Measurements from ENCODE around the gene PITX3. TPM values are rescaled to one million over a fixed set of nuclear protein-coding genes. Genes with fewer than 3 reads are reported as not detected.

PITX3 gene
- total and polyA plus RNA-seq, 2 experiments from 2014 or later, result 0.34 TPM; not detected in 1

GRCh38 chr10:102247734-102248133 lies 6.4 kb upstream of the PITX3 start (continued):
- TF ChIP-seq REST (IDR thresholded peaks at IDR 0.05; ENCODE audit: unreplicated experiment) (no peak), JUNB (IDR thresholded peaks at IDR 0.05; ENCODE audit: unreplicated experiment) (no peak), ZNF462 (CRISPR knock-in tag; IDR thresholded peaks at IDR 0.05) (no peak), ZNF114 (CRISPR knock-in tag; IDR thresholded peaks at IDR 0.05) (no peak)

DNA sequence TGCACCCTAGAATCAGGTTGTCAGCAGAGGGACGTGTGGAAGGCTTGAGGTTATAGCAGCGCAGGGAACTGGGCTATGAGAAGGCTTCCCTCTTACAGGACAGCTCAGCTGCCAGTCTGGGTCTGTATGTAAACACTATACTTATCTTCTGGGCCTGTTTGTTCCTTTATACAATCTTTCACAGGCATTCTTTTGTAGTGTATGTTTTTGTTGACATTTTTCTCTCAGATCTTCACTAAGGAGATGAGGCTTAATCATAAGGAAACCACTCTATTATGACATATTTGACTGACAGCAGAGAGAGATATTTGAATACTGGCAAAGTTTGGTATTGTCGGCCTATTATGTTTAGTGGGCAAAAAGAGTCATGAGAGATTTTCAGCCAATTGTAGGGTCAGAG lies 4.9 kb upstream of the PITX3 start:
- Mint-ChIP-seq H3K27ac (no peak overlapping the region), H3K9me3 (no peaks in the 10 kb centered on the region; the same call in 2 of the 3 replicates), H3K4me3 (peak overlapping the region; percentile 94), H3K4me1 (peaks cover 21% of the 10 kb centered on the region), H3K27me3 (ENCODE audit: insufficient read depth, low read depth, poor library complexity) (peaks cover 25% of the 10 kb centered on the region), H3K36me3 (ENCODE audit: low read depth) (no peaks in the 10 kb centered on the region; the same call in 1 of the 3 replicates)
- Histone ChIP-seq H3K27ac (ENCODE audit: low read depth) (no peak overlapping the region), H4K20me1 (replicated peaks; ENCODE audit: insufficient read depth) (peaks cover 44% of the 10 kb centered on the region), H3K9me2 (ENCODE audit: insufficient read depth) (no peaks in the 10 kb centered on the region), H3F3A (replicated peaks; ENCODE audit: low read depth) (no peaks in the 10 kb centered on the region), H3K4me2 (peak overlapping the region; percentile 100), H2AFZ (peak overlapping the region; percentile 11; the same call in 1 of the 2 replicates), H3K4me3 (peak overlapping the region; percentile 64), H3K36me3 (ENCODE audit: insufficient read depth) (no peaks in the 10 kb centered on the region), H3K4me1 (ENCODE audit: insufficient read depth) (peaks cover 15% of the 10 kb centered on the region), H3K79me2 (replicated peaks; ENCODE audit: insufficient read depth) (peaks cover 55% of the 10 kb centered on the region), H3K27me3 (ENCODE audit: insufficient read depth) (peaks cover 28% of the 10 kb centered on the region)
- no peak for DNase-seq (ENCODE audit: low spot score)
- ATAC-seq, result no peak
- no peak for TF ChIP-seq ETS1 (IDR thresholded peaks at IDR 0.05)
- TF ChIP-seq POLR2AphosphoS5 (IDR thresholded peaks at IDR 0.05; ENCODE audit: low read depth), result no peak
- TF ChIP-seq EZH2 (IDR thresholded peaks at IDR 0.05; ENCODE audit: low read depth, unreplicated experiment), result no peak
- TF ChIP-seq ZNF331 (CRISPR knock-in tag; IDR thresholded peaks at IDR 0.05; ENCODE audit: low read depth), result no peak
- no peak for TF ChIP-seq ZNF114 (CRISPR knock-in tag; IDR thresholded peaks at IDR 0.05)
